ENCODE measurements around the gene AP1B1.

The AP1B1 gene

GRCh38 chr22:29301716-29302401, 86.5 kb downstream of the AP1B1 start:
- H3K4me3 ChIP-seq (ENCODE audit: low read depth, low read length), result no peak overlapping the region

- no peak overlapping the region for H3K4me3 ChIP-seq (ENCODE audit: low read depth, low read length)
Measured at GRCh38 chr22:29300807-29301601, 87.4 kb downstream of the AP1B1 start.

- H3K4me3 ChIP-seq (ENCODE audit: low read depth, low read length), result no peak overlapping the region
Measured at GRCh38 chr22:29300467-29300806, 87.9 kb downstream of the AP1B1 start.

GRCh38 chr22:29299136-29299900, 89.1 kb downstream of the AP1B1 start:
- H3K4me3 ChIP-seq (ENCODE audit: low read depth, low read length), result no peak overlapping the region

- H3K4me3 ChIP-seq (ENCODE audit: low read depth, low read length), result no peak overlapping the region
Measured at GRCh38 chr22:29298641-29299040, 89.7 kb downstream of the AP1B1 start.

GRCh38 chr22:29292379-29292778, 96.0 kb downstream of the AP1B1 start:
- no peak overlapping the region for H3K4me3 ChIP-seq (ENCODE audit: low read depth, low read length)

- H3K4me3 ChIP-seq (ENCODE audit: low read depth, low read length), result no peak overlapping the region
Measured at GRCh38 chr22:29291215-29291614, 97.2 kb downstream of the AP1B1 start.

GRCh38 chr22:29290061-29290460, 98.3 kb downstream of the AP1B1 start:
- H3K4me3 ChIP-seq (ENCODE audit: low read depth, low read length), result no peak overlapping the region

- H3K4me3 ChIP-seq (ENCODE audit: low read depth, low read length), result no peak overlapping the region
Measured at GRCh38 chr22:29288837-29289236, 99.5 kb downstream of the AP1B1 start.

- no peak overlapping the region for H3K4me3 ChIP-seq (ENCODE audit: low read depth, low read length)
Measured at GRCh38 chr22:29284196-29284595, 104.2 kb downstream of the AP1B1 start.

- no peak overlapping the region for H3K4me3 ChIP-seq (ENCODE audit: low read depth, low read length)
Measured at GRCh38 chr22:29277927-29278326, 110.4 kb downstream of the AP1B1 start.

Data from iPS-11a (cell line).